ENCODE results near the gene SHFL. TPM values are rescaled to one million over a fixed set of nuclear protein-coding genes. Genes with fewer than 3 reads are reported as not detected.

The SHFL gene
- total RNA-seq, 2 experiments from 2014 or later: 28.3 to 31.9 TPM

- Mint-ChIP-seq H3K27me3 (ENCODE audit: low read depth) (no peaks in the 10 kb centered on the region), H3K9me3 (no peaks in the 10 kb centered on the region), H3K4me1 (ENCODE audit: low read depth) (peaks cover 48% of the 10 kb centered on the region), H3K36me3 (ENCODE audit: low read depth) (peaks cover 46% of the 10 kb centered on the region), H3K27ac (peak overlapping the region; percentile 89), H3K4me3 (peak overlapping the region; percentile 32)
- peak; percentile 70 for DNase-seq
- intact Hi-C loops (cut with micrococcal nuclease): loop anchor here (1.0 to 5.0 kb wide), 4 partner anchors 9 to 181 kb away; no protein-coding TSS in a partner anchor
- CTCF ChIA-PET: interaction anchor here (0.6 to 3.7 kb wide), 7 partner anchors 9 to 181 kb away, joined by 3 to 17 read pairs (median 7); no protein-coding TSS in a partner anchor
Measured at GRCh38 chr19:10112895-10113591, 26.9 kb downstream of the SHFL start.

- H3K27me3 Mint-ChIP-seq (ENCODE audit: low read depth): no peaks in the 10 kb centered on the region
- H3K36me3 Mint-ChIP-seq (ENCODE audit: low read depth): peaks cover 41% of the 10 kb centered on the region
- intact Hi-C loops (cut with micrococcal nuclease): loop anchor here (1.0 to 5.0 kb wide), 4 partner anchors 9 to 181 kb away; no protein-coding TSS in a partner anchor
- H3K4me1 Mint-ChIP-seq (ENCODE audit: low read depth): peaks cover 45% of the 10 kb centered on the region
- H3K4me3 Mint-ChIP-seq: no peak overlapping the region
- H3K9me3 Mint-ChIP-seq: no peaks in the 10 kb centered on the region
- DNase-seq: no peak
- CTCF ChIA-PET: interaction anchor here (0.6 to 3.7 kb wide), 6 partner anchors 10 to 181 kb away, joined by 3 to 17 read pairs (median 9); no protein-coding TSS in a partner anchor
- no peak overlapping the region for H3K27ac Mint-ChIP-seq
Measured at GRCh38 chr19:10113592-10113963, 27.5 kb downstream of the SHFL start.

- H3K36me3 Mint-ChIP-seq (ENCODE audit: low read depth): peaks cover 40% of the 10 kb centered on the region
- intact Hi-C loops (cut with micrococcal nuclease): loop anchor here (1.0 to 5.0 kb wide), 4 partner anchors 10 to 182 kb away; no protein-coding TSS in a partner anchor
- H3K4me1 Mint-ChIP-seq (ENCODE audit: low read depth): peaks cover 49% of the 10 kb centered on the region
- no peaks in the 10 kb centered on the region for H3K27me3 Mint-ChIP-seq (ENCODE audit: low read depth)
- CTCF ChIA-PET: interaction anchor here (2.4 to 3.7 kb wide), 3 partner anchors 10 to 136 kb away, joined by 7 to 17 read pairs (median 14); no protein-coding TSS in a partner anchor
- no peaks in the 10 kb centered on the region for H3K9me3 Mint-ChIP-seq
- no peak for DNase-seq
- H3K27ac Mint-ChIP-seq: peak overlapping the region; percentile 41
- no peak overlapping the region for H3K4me3 Mint-ChIP-seq
Measured at GRCh38 chr19:10113964-10114650, 28.0 kb downstream of the SHFL start.

GRCh38 chr19:10114651-10115391, 28.7 kb downstream of the SHFL start:
- peaks cover 33% of the 10 kb centered on the region for H3K36me3 Mint-ChIP-seq (ENCODE audit: low read depth)
- peak overlapping the region; percentile 41 for H3K27ac Mint-ChIP-seq
- peaks cover 45% of the 10 kb centered on the region for H3K4me1 Mint-ChIP-seq (ENCODE audit: low read depth)
- H3K27me3 Mint-ChIP-seq (ENCODE audit: low read depth): no peaks in the 10 kb centered on the region
- H3K9me3 Mint-ChIP-seq: no peaks in the 10 kb centered on the region
- H3K4me3 Mint-ChIP-seq: no peak overlapping the region
- no peak for DNase-seq
- CTCF ChIA-PET: interaction anchor here (2.4 to 3.7 kb wide), 3 partner anchors 11 to 135 kb away, joined by 7 to 17 read pairs (median 14); no protein-coding TSS in a partner anchor
- intact Hi-C loops (cut with micrococcal nuclease): loop anchor here (5.0 kb wide), 1 partner anchor 183 kb away; no protein-coding TSS in a partner anchor

GRCh38 chr19:10115392-10116084, 29.4 kb downstream of the SHFL start:
- Mint-ChIP-seq H3K27ac (no peak overlapping the region), H3K27me3 (ENCODE audit: low read depth) (no peaks in the 10 kb centered on the region), H3K4me3 (no peak overlapping the region), H3K4me1 (ENCODE audit: low read depth) (peaks cover 42% of the 10 kb centered on the region), H3K36me3 (ENCODE audit: low read depth) (peaks cover 28% of the 10 kb centered on the region), H3K9me3 (no peaks in the 10 kb centered on the region)
- intact Hi-C loops (cut with micrococcal nuclease): no loop called here
- no peak for DNase-seq
- CTCF ChIA-PET: interaction anchor here (3.7 kb wide), 1 partner anchor 12 kb away, joined by 17 read pairs; no protein-coding TSS in a partner anchor

GRCh38 chr19:10116085-10116865, 30.2 kb downstream of the SHFL start:
- H3K27me3 Mint-ChIP-seq (ENCODE audit: low read depth): no peaks in the 10 kb centered on the region
- intact Hi-C loops (cut with micrococcal nuclease): no loop called here
- no peak overlapping the region for H3K4me3 Mint-ChIP-seq
- CTCF ChIA-PET: no interaction called here
- peaks cover 36% of the 10 kb centered on the region for H3K4me1 Mint-ChIP-seq (ENCODE audit: low read depth)
- H3K36me3 Mint-ChIP-seq (ENCODE audit: low read depth): peaks cover 25% of the 10 kb centered on the region
- no peak overlapping the region for H3K27ac Mint-ChIP-seq
- no peaks in the 10 kb centered on the region for H3K9me3 Mint-ChIP-seq
- DNase-seq: no peak

- H3K27ac Mint-ChIP-seq: no peak overlapping the region
- H3K36me3 Mint-ChIP-seq (ENCODE audit: low read depth): peaks cover 19% of the 10 kb centered on the region
- CTCF ChIA-PET: interaction anchor here (0.6 to 1.6 kb wide), 2 partner anchors 9 to 60 kb away, joined by 4 to 5 read pairs; no protein-coding TSS in a partner anchor
- no peaks in the 10 kb centered on the region for H3K9me3 Mint-ChIP-seq
- H3K27me3 Mint-ChIP-seq (ENCODE audit: low read depth): no peaks in the 10 kb centered on the region
- no peak for DNase-seq
- peak overlapping the region; percentile 8 for H3K4me3 Mint-ChIP-seq
- H3K4me1 Mint-ChIP-seq (ENCODE audit: low read depth): peaks cover 31% of the 10 kb centered on the region
- intact Hi-C loops (cut with micrococcal nuclease): no loop called here
Measured at GRCh38 chr19:10116866-10117616, 30.9 kb downstream of the SHFL start.

GRCh38 chr19:10118960-10119359, 32.8 kb downstream of the SHFL start:
- Mint-ChIP-seq H3K9me3 (no peaks in the 10 kb centered on the region), H3K27ac (peak overlapping the region; percentile 81), H3K4me3 (peak overlapping the region; percentile 88), H3K27me3 (ENCODE audit: low read depth) (no peaks in the 10 kb centered on the region), H3K4me1 (ENCODE audit: low read depth) (peaks cover 19% of the 10 kb centered on the region), H3K36me3 (ENCODE audit: low read depth) (peaks cover 14% of the 10 kb centered on the region)
- CTCF ChIA-PET: interaction anchor here (0.5 to 2.9 kb wide), 2 partner anchors 11 to 186 kb away, joined by 4 to 20 read pairs; partner anchors contain the start of gene PPAN
- intact Hi-C loops (cut with micrococcal nuclease): loop anchor here (1.0 kb wide), 1 partner anchor 13 kb away; the partner anchor contains the start of gene PPAN
- DNase-seq: no peak

- CTCF ChIA-PET: interaction anchor here (0.7 to 2.9 kb wide), 8 partner anchors 9 to 129 kb away, joined by 3 to 20 read pairs (median 4); partner anchors contain the start of genes P2RY11 and PPAN
- no peaks in the 10 kb centered on the region for H3K27me3 Mint-ChIP-seq (ENCODE audit: low read depth)
- no peaks in the 10 kb centered on the region for H3K9me3 Mint-ChIP-seq
- no peak for DNase-seq
- peaks cover 13% of the 10 kb centered on the region for H3K36me3 Mint-ChIP-seq (ENCODE audit: low read depth)
- H3K4me3 Mint-ChIP-seq: no peak overlapping the region
- peaks cover 19% of the 10 kb centered on the region for H3K4me1 Mint-ChIP-seq (ENCODE audit: low read depth)
- no peak overlapping the region for H3K27ac Mint-ChIP-seq
- intact Hi-C loops (cut with micrococcal nuclease): no loop called here
Measured at GRCh38 chr19:10120538-10121189, 34.5 kb downstream of the SHFL start.

- peaks cover 15% of the 10 kb centered on the region for H3K4me1 Mint-ChIP-seq (ENCODE audit: low read depth)
- peaks cover 8% of the 10 kb centered on the region for H3K36me3 Mint-ChIP-seq (ENCODE audit: low read depth)
- intact Hi-C loops (cut with micrococcal nuclease): no loop called here
- no peak overlapping the region for H3K27ac Mint-ChIP-seq
- H3K4me3 Mint-ChIP-seq: no peak overlapping the region
- CTCF ChIA-PET: interaction anchor here (0.6 to 0.9 kb wide), 3 partner anchors 38 to 46 kb away, joined by 3 to 5 read pairs (median 3); no protein-coding TSS in a partner anchor
- no peaks in the 10 kb centered on the region for H3K27me3 Mint-ChIP-seq (ENCODE audit: low read depth)
- H3K9me3 Mint-ChIP-seq: no peaks in the 10 kb centered on the region
- no peak for DNase-seq
Measured at GRCh38 chr19:10122045-10122444, 35.9 kb downstream of the SHFL start.
